HL-60 (cell line): ENCODE results near the gene HARS1.
"Not testable (repeated sequence)": the region's sequence is repeated elsewhere in the genome, so short reads cannot be mapped to it uniquely, and the experiment has no call there.

Source experiments
- DNase-seq, 2 experiments: peaks; one replicate each; pipeline ENCODE4 v3.0.0-alpha.2; 2010 to 2020; ENCODE audit warnings: low read depth in 1 of 2, low spot score in 1 of 2
- H3K27ac ChIP-seq: fragments of 250-450 bp; sonication (Bioruptor Pico); replicated peaks from 2 replicates; pipeline ENCODE4 v1.5.1; 2020; ENCODE audit warnings: mild to moderate bottlenecking, moderate library complexity
- H3K27me3 ChIP-seq: fragments of 250-450 bp; sonication (Bioruptor Pico); 2 replicates; pipeline ENCODE4 v1.5.1; 2021; ENCODE audit warnings: mild to moderate bottlenecking, moderate library complexity; ENCODE audit not compliant: insufficient read depth, poor library complexity, severe bottlenecking
- H3K4me3 ChIP-seq: replicated peaks from 2 replicates; pipeline ENCODE4 v1.5.1; 2011; ENCODE audit warnings: mild to moderate bottlenecking, control low read depth, low read length; ENCODE audit not compliant: insufficient read depth
- GABPA ChIP-seq: IDR thresholded peaks from 2 replicates; pipeline ENCODE4 v1.6.1; 2012; ENCODE audit warnings: low read depth
- POLR2AphosphoS5 ChIP-seq: IDR thresholded peaks from 2 replicates; pipeline ENCODE4 v1.6.1; 2012; ENCODE audit warnings: low read depth
- SPI1 ChIP-seq: IDR thresholded peaks from 2 replicates; pipeline ENCODE4 v1.6.1; 2012; ENCODE audit warnings: low read depth, mild to moderate bottlenecking, borderline replicate concordance
- TF ChIP-seq, protein P1 (sequence below): IDR thresholded peaks from 2 replicates; pipeline ENCODE4 v1.6.1; 2012; ENCODE audit warnings: low read depth; ENCODE audit not compliant: insufficient replicate concordance
- TF ChIP-seq, protein P2 (sequence below): IDR thresholded peaks from one replicate; pipeline ENCODE4 v1.5.1; 2011; ENCODE audit warnings: low read length, control low read depth, inconsistent platforms; ENCODE audit not compliant: insufficient read depth

HARS1 gene

DNA sequence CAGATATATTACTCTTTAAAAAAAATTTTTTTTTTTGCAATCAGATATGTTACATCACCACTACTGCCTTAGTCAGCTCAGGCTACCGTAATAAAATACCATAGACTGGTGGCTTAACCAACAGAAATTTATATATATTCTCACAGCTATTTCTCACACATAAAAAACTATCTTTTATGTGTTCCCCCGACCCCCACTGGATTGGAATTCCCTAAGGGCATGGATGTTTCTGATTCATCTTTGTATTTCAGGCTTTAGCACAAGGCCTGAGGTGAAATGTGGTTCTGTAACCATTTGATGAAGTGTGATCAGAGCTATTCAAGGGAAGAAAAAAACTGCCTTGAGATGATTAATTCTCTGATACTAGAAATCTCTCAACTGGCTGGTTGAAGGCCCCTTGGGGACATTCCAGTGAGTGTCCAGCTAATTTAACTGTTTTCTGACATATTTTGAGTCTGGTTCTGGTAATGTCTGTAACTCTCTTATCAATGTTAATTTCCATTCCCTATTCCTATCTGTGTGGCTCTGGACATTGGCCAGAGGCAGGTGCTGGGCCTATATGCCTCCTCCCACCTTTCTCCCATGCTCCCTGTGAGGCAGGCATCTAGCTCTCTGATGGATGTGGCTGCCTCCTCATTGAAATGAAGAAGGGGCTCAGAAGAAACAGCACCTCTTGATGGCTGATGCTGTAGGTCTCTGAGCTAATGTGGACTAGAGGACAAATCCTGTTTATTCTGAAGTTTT lies 60.7 kb downstream of the HARS1 start:
- DNase-seq, result no peak
- Histone ChIP-seq H3K27ac (peak overlapping the region; percentile 49), H3K4me3 (no peak overlapping the region; the same call in 1 of the 2 replicates), H3K27me3 (no peaks in the 10 kb centered on the region)
- TF ChIP-seq POLR2AphosphoS5 (no peak), SPI1 (no peak), GABPA (no peak)
- TF ChIP-seq, protein P1, sequence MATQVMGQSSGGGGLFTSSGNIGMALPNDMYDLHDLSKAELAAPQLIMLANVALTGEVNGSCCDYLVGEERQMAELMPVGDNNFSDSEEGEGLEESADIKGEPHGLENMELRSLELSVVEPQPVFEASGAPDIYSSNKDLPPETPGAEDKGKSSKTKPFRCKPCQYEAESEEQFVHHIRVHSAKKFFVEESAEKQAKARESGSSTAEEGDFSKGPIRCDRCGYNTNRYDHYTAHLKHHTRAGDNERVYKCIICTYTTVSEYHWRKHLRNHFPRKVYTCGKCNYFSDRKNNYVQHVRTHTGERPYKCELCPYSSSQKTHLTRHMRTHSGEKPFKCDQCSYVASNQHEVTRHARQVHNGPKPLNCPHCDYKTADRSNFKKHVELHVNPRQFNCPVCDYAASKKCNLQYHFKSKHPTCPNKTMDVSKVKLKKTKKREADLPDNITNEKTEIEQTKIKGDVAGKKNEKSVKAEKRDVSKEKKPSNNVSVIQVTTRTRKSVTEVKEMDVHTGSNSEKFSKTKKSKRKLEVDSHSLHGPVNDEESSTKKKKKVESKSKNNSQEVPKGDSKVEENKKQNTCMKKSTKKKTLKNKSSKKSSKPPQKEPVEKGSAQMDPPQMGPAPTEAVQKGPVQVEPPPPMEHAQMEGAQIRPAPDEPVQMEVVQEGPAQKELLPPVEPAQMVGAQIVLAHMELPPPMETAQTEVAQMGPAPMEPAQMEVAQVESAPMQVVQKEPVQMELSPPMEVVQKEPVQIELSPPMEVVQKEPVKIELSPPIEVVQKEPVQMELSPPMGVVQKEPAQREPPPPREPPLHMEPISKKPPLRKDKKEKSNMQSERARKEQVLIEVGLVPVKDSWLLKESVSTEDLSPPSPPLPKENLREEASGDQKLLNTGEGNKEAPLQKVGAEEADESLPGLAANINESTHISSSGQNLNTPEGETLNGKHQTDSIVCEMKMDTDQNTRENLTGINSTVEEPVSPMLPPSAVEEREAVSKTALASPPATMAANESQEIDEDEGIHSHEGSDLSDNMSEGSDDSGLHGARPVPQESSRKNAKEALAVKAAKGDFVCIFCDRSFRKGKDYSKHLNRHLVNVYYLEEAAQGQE, result no peak
- TF ChIP-seq, protein P2, sequence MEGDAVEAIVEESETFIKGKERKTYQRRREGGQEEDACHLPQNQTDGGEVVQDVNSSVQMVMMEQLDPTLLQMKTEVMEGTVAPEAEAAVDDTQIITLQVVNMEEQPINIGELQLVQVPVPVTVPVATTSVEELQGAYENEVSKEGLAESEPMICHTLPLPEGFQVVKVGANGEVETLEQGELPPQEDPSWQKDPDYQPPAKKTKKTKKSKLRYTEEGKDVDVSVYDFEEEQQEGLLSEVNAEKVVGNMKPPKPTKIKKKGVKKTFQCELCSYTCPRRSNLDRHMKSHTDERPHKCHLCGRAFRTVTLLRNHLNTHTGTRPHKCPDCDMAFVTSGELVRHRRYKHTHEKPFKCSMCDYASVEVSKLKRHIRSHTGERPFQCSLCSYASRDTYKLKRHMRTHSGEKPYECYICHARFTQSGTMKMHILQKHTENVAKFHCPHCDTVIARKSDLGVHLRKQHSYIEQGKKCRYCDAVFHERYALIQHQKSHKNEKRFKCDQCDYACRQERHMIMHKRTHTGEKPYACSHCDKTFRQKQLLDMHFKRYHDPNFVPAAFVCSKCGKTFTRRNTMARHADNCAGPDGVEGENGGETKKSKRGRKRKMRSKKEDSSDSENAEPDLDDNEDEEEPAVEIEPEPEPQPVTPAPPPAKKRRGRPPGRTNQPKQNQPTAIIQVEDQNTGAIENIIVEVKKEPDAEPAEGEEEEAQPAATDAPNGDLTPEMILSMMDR, result no peak

DNA sequence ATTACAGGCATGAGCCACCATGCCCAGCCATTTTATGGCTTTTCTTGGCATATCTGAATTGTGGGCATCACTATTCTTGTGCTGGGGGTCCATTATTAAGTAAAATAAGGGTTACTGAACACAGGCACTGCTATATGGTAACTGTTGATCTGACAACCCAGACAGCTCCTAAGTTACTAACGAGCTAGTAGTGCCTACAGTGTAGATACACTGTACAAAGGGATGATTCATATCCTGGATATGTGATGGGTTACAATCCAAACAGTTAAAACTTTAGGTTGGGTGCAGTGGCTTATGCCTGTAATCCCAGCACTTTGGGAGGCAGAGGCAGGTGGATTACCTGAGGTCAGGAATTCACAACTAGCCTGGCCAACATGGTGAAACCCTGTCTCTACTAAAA lies 62.5 kb downstream of the HARS1 start:
- H3K27me3 ChIP-seq, result no peaks in the 10 kb centered on the region

DNA sequence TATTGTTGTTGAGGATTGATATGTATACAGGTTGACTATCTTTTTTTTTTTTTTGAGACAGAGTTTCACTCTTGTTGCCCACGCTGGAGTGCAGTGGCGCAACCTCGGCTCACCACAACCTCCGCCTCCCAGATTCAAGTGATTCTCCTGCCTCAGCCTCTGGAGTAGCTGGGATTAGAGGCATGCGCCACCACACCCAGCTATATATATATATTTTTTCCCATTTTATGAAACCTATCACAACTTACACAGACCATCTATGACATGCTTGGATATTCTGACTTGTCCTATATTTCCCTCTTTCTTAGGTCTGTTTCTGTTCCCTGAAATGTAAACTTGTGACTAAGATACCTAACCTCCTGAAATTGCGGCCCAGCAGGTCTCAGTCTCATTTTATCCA lies 63.2 kb downstream of the HARS1 start:
- no peaks in the 10 kb centered on the region for H3K27me3 ChIP-seq
- H3K4me3 ChIP-seq, result no peak overlapping the region
- no peak for DNase-seq
- H3K27ac ChIP-seq, result no peak overlapping the region
- TF ChIP-seq POLR2AphosphoS5, result no peak
- TF ChIP-seq, protein P2, result no peak
- no peak for TF ChIP-seq GABPA
- TF ChIP-seq, protein P1, result no peak
- no peak for TF ChIP-seq SPI1

More for the DNA sequence above, 62.5 kb downstream of the HARS1 start:
- no peak overlapping the region for H3K27ac ChIP-seq
- no peak overlapping the region for H3K4me3 ChIP-seq
- TF ChIP-seq GABPA (no peak), SPI1 (no peak), POLR2AphosphoS5 (no peak)
- TF ChIP-seq, protein P2, result no peak
- TF ChIP-seq, protein P1, result no peak
- no peak for DNase-seq

DNA sequence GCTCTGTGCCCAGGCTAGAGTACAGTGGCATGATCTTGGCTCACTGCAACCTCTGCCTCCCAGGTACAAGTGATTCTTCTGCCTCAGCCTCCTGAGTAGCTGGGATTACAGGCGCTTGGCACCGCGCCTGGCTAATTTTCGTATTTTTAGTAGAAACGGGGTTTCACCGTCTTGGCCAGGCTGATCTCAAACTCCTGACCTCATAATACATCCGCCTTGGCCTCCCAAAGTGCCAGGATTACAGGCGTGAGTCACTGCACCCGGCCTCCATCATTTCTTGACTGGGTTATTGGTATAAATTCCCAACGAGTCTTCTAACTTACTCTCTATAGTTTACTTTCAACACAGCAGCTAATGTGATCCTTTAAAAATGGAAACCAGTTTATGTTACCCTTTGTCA lies 66.3 kb downstream of the HARS1 start:
- H3K27me3 ChIP-seq, DNase-seq, H3K4me3 ChIP-seq, H3K27ac ChIP-seq: not testable (repeated sequence)
